HG03025 (cell line): ENCODE data around the gene PAQR8.
"Not testable (repeated sequence)": the region's sequence is repeated elsewhere in the genome, so short reads cannot be mapped to it uniquely, and the experiment has no call there.

Experiments used
- ATAC-seq: cut with Tn5 transposase; IDR thresholded peaks from one replicate; pipeline ENCODE4 v1.9.1; 2021; ENCODE audit warnings: mild to moderate bottlenecking, moderate library complexity; ENCODE audit not compliant: unreplicated experiment, low FRiP score

PAQR8 gene

GRCh38 chr6:52405243-52405642 is 43.3 kb downstream of the PAQR8 start:
- ATAC-seq, result no peak

GRCh38 chr6:52407467-52407866 is 45.5 kb downstream of the PAQR8 start:
- no peak for ATAC-seq

DNA sequence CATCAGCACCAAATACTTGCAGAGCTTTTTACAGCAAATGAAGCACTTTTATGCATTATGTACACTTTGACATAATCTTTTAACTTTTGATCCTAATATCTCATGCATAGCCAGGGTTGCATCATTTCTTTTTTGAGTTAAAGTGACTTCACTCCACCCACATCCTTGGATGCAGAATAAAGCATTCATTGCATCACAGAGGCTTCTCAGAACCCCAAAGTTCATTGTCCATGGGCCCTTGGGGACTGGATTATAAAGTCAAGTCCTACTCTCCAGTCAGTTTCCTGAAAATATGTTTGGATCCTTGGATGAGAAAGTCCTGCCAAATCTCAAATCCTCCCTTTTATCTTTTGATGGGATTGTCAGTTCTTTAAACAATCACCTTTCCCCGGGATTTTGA is 47.5 kb downstream of the PAQR8 start:
- ATAC-seq, result no peak

DNA sequence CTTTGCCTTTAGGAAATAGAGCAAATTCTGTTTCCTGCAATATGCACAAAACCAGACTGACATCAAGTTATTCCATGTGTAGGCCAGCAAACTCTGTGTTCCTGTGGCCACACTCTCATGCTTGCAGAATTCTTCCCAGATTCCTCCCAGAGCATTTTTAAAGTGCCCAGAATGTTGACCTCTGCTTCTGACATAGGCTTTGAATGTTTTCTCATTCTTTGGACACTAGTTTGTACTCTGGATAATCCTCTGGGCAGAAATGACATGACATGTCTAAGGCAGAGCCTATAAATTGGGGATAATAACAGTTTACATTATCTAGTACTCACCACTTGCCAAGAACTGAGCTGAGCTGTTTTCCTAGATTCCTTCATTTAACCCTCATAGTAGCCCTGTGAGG is 49.0 kb downstream of the PAQR8 start:
- no peak for ATAC-seq

DNA sequence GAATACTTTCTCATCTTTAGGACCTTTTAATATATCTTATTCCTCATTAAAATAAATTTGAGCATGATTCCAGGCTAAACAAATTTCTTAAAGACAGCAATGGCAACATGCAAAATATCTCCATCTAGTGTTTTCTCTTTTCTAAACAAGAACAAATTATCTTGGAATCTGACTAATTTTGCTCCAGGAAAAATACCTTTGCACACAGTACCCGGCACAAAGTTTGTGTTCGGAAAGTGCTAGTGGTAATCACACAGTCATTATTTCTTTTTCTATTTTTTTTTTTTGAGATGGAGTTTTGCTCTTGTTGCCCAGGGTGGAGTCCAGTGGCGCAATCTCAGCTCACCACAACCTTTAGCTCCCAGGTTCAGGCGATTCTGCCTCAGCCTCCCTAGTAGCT is 50.0 kb downstream of the PAQR8 start:
- ATAC-seq, result no peak

DNA sequence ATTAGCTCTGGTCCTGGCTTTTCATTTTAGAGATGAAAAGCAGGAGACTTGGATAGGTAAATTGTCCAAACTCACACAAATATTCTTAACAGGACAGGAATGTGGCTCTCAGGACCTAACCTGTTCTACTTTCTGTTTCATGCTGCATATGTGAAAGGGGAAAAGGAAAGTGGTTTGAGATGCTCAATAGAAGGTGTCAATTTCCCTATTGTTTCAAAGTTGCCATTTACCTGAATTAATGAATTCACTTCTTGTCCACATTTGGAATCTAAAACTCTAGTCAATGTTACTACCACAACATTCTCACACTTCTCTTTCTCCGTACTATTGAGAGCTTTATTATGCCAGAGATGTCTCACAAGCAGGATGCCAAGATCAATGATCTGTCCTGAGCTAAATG is 53.4 kb downstream of the PAQR8 start:
- ATAC-seq, result no peak

DNA sequence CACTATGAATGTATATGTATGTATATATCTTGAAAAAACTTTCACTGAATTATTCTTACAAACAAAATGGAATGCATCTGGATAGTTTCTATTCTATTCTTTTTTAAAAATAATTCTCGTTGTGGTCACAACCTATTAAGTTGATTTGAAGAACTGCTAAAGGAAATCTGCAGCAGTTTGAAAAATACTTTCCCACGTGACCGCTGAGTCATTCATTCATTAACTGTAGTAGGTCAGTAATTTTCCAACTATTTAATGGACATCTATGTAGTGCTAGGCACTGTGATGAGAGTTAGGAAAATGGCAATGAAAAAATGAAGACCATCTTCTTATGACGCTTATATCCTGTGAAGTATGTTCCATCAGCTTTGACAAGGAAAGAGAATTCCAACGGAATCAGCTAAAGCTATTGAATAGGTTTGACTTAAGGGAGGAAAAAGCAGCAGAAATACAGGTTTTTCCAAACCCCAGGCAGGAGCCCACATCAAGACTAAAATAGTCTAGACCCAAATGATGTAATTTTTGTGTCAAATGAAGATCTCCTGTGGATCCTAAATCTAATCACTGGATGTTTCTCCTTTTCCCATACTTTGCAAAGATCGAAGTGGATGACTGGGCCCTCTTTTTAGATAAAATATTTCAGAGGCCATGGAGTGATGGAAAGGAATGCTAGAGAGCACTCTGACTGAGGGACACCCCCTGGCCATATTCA is 54.1 kb downstream of the PAQR8 start:
- ATAC-seq, result no peak

- no peak for ATAC-seq
Observed at GRCh38 chr6:52416629-52417151, 54.7 kb downstream of the PAQR8 start.

- no peak for ATAC-seq
Observed at GRCh38 chr6:52417675-52418111, 55.7 kb downstream of the PAQR8 start.

DNA sequence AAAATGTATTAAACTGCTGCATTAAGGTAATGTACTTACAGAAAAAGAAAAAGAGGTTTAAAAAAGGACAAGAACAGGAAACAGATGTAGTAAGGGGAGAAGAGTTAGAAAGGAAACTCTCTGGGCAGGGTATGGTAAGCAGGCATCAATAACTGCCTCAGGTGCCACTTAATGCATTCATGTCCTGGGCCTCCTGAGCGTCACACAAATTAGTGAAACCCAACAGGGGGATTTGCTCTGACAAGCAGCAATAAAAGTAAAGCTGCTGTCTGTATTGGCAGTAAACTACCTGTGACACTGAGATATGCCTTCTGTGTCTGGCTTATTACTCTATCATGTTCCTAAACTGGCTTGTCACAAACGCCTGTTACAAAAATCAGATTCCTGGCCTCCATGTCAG is 56.7 kb downstream of the PAQR8 start:
- ATAC-seq, result no peak

DNA sequence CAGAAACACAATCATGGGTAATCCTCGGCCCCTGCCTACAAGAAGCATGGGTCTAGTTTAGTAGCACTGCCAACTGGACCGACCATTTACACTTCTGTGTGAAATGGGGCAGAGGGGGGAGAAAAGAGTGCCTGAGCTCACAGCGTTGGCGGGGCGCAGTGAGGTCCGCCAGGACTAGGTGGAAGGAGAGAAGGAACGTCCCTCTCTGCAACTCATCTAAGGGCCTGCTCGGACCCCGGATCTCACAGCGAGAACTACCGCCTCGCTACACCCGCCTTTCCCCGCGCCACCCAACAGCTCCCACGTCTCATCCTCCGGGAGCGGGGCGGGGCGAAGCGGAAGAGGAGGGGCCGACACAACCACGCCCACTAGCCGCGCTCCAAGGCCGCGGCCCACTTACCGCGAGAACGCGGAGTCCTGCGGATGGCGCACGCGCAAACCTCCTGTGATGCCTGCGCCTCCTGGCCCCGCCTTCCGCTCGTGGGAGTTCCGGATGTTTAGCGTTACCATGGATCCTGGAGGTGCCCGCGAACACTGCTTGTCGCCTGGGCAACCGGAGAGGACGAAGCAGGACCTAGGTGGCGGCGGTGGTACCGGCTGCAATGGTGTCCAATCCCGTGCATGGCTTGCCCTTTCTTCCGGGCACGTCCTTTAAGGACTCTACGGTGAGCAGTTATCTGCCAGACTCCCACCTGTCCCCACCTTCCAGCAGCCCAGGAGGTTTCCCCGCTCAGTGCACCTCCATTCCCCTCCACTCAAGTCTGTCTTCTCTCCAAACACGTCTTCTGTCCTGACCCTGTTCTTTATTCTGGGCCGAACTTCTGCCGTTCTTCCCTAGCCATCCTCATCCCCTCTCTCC is 58.1 kb downstream of the PAQR8 start, which contains the start of gene EFHC1:
EFHC1 (plus strand) TSS at position 534 of the 859 bp plus-strand sequence; CDS start at position 603, 69 bp downstream.
- peak; percentile 94 for ATAC-seq

DNA sequence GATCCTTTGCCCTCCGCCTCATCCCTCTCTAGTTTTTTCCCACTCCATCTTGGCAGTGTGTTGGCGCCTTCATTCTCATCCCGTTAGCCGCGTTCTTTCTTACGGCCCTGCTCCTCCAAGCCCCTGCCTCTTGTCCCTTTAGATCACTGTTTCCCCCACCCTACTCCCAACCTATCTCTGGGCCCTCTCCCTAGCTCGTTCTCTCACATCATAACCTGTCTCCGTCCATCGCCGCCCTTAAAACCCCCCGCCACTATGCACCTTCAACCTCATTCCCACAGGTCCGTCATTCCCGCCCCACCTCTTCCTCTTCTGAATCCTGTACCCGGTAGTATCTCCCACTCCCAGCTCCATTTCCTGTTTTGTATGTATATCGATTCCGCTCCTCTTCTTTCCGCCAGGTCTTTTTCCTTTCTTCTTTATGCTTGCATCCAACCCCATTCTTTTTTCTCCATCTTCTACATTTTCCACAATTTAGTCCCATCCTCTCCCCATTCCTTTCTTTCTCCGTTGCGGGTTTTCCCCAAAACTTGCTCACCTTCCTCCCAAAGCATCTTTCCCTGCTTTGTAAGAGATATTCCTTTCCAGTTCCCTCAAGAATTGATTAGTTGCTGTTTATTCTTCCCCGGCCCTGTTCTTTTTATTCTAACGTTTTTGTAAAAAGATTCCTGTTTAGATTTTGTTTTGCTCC is 58.9 kb downstream of the PAQR8 start:
- ATAC-seq, result no peak

DNA sequence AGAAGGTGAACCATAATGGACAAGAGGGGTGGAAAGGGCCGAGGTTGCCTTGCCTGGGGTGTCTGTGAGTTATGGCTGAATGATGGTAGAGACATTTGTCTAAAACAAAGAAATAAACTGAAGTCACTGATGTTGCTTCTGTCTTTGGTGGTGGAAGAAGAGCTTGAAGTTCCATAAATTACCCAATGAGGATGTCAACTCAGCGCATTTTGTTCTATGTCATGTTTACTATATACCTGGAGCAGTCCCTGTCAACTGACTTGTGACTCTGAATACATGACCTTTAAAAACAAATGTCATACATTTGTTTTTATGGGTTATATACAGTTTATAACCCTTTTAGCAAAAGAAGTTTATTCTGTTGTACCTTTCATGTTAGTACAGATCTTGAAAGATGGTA is 60.2 kb downstream of the PAQR8 start:
- no peak for ATAC-seq

GRCh38 chr6:52423448-52423847 is 61.5 kb downstream of the PAQR8 start:
- no peak for ATAC-seq

DNA sequence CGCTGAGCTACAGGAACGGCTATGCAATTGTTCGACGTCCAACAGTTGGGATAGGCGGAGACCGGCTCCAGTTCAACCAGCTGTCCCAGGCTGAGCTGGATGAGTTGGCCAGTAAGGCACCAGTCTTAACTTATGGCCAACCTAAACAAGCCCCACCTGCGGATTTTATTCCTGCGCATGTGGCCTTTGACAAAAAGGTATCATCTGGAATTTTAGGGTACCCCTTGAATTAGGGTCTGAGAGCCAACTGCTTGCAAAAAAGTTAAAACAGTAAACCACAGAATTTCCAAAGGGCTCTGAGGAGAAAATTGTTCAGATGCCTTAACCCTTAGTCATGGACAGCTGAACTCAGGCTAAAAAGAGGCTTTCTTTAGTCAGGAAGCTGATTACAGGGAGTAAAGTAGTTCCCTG is 62.0 kb downstream of the PAQR8 start:
- ATAC-seq, result no peak

DNA sequence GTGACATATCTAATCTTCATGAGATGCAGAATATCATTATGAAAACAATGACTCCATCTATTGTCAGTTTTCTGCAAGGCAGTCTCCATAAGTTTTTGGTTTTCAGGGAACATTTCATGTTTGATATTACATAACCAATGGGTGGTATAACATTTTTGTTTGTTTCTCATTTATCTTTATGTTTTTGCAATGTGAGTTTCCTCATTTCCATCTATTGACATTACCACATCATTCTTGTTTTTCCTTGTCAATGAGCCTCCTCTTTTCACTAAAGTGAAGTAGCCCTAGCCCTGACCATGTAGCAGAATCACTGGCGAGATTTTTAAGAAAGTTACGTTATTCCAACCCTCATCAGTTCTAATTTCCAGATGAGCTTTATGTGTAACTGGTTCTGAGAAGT is 62.6 kb downstream of the PAQR8 start:
- no peak for ATAC-seq

- no peak for ATAC-seq
Observed at GRCh38 chr6:52426667-52427066, 64.7 kb downstream of the PAQR8 start.

GRCh38 chr6:52433294-52433693 is 71.3 kb downstream of the PAQR8 start:
- not testable (repeated sequence) for ATAC-seq

DNA sequence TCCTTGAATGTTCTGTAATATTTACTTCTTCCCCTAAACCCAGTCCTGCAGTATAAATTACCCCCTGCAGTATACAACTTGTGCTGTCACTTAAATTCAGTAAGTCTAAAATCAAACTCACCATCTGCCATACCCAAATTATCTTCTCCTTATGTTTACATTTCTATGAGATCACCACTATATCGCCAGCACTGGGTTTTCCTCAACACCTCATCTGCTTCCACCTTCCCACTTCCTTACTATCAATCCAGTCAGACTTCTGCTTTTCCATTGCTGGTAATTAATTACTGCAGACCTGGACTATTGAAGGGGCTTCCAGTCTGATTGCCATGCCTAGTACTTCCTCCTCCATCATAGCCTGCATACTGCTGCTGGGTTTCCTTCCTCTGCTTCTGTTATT is 73.4 kb downstream of the PAQR8 start:
- no peak for ATAC-seq

- no peak for ATAC-seq
Observed at GRCh38 chr6:52438926-52439325, 77.0 kb downstream of the PAQR8 start.

DNA sequence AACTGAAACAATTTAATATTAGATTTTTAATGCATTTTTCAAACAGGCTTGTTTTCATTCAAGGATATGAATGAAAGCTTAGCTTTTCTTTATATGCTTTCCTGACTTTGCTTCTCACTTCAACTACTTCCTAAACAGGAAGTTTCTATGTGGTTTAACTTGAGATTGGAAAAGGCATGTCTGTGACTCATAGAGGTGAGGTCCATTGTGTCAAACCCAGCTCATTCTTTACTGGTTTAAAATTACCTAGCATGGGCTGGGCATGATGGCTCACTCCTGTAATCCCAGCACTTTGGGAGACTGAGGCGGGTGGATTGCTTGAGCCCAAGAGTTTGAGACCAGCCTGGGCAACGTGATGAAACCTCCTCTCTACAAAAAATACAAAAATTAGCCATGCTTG is 92.6 kb downstream of the PAQR8 start:
- ATAC-seq, result no peak
